ENCODE results near the gene TPRN.

TPRN gene

GRCh38 chr9:137242269-137243203 is 42.0 kb upstream of the TPRN start:
- TF ChIP-seq CTCF (IDR thresholded peaks at IDR 0.05) = no peak

- no peak for TF ChIP-seq CTCF (IDR thresholded peaks at IDR 0.05)
Observed at GRCh38 chr9:137241490-137242268, 41.1 kb upstream of the TPRN start.

- TF ChIP-seq CTCF (IDR thresholded peaks at IDR 0.05) = no peak
Observed at GRCh38 chr9:137240841-137241489, 40.4 kb upstream of the TPRN start, which contains the start of gene TUBB4B. Gene TUBB4B (plus strand): TSS chr9:137241287. CDS start chr9:137241361, 74 bp downstream.

GRCh38 chr9:137240318-137240840 is 39.8 kb upstream of the TPRN start:
- no peak for TF ChIP-seq CTCF (IDR thresholded peaks at IDR 0.05)

GRCh38 chr9:137237759-137238726 is 37.5 kb upstream of the TPRN start:
- no peak for TF ChIP-seq CTCF (IDR thresholded peaks at IDR 0.05)

GRCh38 chr9:137236936-137237421 is 36.4 kb upstream of the TPRN start:
- no peak for TF ChIP-seq CTCF (IDR thresholded peaks at IDR 0.05)
